DMS114 treated with DMSO at 0.1 percent for 48 hours (cell line): ENCODE results near the gene FHL2.

ENCODE experiments used
- DNase-seq: peaks from one replicate; lab custom pipeline; 2025; ENCODE audit not compliant: unreplicated experiment; lab: John Stamatoyannopoulos, UW

FHL2 gene, protein sequence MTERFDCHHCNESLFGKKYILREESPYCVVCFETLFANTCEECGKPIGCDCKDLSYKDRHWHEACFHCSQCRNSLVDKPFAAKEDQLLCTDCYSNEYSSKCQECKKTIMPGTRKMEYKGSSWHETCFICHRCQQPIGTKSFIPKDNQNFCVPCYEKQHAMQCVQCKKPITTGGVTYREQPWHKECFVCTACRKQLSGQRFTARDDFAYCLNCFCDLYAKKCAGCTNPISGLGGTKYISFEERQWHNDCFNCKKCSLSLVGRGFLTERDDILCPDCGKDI

GRCh38 chr2:105398336-105399206 is at the start of gene FHL2:
FHL2 (minus strand) TSS chr2:105399051; CDS start chr2:105386516, 12,535 bp downstream.
- DNase-seq: peak; percentile 23

- no peak for DNase-seq
Observed at GRCh38 chr2:105447476-105447875, 48.6 kb upstream of the FHL2 start.

DNA sequence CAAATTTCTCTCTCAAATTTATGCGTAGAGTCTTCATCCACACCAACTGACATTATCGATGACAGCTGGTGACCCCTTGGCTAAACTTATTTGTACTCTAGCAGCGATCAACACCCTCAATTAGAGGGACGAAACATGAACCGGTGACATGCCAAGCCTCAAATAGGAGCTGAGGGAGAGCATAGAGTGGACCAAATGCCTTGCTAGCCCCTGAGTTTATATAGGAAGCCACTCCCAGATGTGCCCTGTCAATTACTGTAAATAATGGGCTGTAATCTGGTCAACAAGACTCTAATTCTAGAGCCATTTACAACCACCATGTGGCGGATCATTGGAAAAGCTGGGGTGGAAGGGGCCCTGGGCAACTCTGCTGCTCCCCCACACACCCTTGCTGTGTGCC is 47.6 kb upstream of the FHL2 start:
- no peak for DNase-seq

GRCh38 chr2:105445976-105446375 is 47.1 kb upstream of the FHL2 start:
- no peak for DNase-seq

DNA sequence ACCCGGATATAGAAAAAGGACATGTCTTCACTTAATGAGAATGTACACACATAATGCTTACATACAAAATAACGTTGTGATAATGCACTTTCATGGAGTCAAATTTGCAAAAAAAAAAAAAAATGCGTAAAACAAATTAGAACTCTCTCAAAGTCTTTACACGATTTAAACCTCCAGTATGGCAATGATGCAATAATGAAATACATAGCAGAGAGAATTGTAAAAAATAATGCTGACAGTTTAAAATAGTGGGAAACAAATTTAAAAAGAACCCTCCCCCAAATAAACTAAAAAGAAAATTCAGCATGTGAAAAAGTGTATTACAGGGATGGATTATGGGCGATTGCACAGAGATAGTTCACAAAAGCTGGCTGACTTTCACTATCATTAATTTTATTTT is 46.6 kb upstream of the FHL2 start:
- DNase-seq: no peak

DNA sequence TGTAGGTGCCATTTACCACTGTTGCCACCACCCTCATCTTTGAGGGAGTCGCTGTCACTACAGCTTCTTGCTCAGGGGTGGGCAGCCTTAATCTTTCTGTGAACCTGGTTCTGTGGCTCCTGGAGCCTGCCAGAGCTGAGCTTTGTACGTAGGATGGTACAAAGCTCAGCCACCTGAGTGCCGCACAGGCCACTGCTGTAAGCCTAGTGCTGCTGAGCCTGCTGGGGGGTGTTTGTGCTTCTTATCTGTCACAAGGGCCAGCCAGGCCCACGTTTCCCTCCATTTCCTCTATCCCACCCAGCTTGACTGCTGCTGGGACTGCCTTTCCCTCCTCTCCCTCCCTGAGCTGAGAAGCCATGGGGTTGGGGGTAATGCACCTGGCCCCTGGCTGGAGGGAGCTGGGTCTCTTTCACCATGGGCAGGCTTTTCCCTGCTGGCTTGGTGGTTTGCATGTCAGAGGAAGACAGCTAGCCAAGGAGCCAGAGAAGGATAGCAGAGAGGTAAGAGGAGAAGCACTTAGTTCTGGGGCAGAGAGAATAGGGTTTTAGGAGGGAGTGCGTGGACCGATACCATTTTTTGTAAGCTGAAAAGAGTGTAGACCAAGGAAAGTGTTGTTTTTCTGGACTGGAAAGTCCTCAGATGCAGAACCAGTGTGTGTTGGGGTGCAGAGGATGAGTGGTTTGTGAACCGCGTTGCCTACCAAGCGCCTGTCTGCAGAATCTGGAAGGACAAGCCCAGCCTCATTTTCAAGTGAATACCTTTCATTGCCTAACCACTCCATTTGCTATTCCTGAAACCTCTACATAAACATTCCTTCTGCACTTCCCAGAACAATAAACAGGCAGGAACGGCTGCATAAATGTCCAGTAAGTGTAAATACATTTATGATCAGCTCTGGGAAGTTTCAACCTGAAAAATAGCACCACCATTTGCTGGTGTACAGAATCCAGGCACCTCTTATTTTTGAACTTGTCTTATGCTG is 45.1 kb upstream of the FHL2 start:
- DNase-seq: no peak

DNA sequence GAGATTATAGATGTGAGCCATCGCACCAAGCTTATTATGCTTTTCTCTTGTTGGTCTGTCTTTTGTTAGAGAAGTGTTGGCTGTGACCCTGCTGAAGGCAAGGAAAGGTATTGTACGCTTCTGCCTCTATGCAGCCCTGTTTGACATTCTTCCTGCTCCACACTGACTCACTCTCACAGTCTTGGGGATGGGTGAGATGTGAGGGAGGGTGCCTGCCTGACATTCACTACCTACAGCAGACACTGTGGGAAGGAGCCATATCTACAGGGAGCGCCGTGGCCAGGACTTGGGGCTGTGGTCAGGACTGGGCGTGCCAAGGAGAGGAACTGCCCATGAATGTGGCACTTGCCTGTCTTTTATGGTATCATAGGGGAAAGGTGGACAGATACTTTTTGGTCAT is 43.9 kb upstream of the FHL2 start:
- DNase-seq: no peak

GRCh38 chr2:105442056-105442455 is 43.2 kb upstream of the FHL2 start:
- DNase-seq: no peak

GRCh38 chr2:105439141-105439540 is 40.3 kb upstream of the FHL2 start:
- DNase-seq: no peak

GRCh38 chr2:105438104-105438929 is 39.5 kb upstream of the FHL2 start:
- no peak for DNase-seq

GRCh38 chr2:105437708-105438103 is 38.9 kb upstream of the FHL2 start:
- DNase-seq: no peak

- DNase-seq: no peak
Observed at GRCh38 chr2:105432749-105433148, 33.9 kb upstream of the FHL2 start.

GRCh38 chr2:105432044-105432399 is 33.2 kb upstream of the FHL2 start:
- no peak for DNase-seq

- DNase-seq: no peak
Observed at GRCh38 chr2:105431367-105432043, 32.7 kb upstream of the FHL2 start.

GRCh38 chr2:105428387-105429018 is 29.7 kb upstream of the FHL2 start:
- DNase-seq: no peak

GRCh38 chr2:105427485-105427884 is 28.6 kb upstream of the FHL2 start:
- no peak for DNase-seq

DNA sequence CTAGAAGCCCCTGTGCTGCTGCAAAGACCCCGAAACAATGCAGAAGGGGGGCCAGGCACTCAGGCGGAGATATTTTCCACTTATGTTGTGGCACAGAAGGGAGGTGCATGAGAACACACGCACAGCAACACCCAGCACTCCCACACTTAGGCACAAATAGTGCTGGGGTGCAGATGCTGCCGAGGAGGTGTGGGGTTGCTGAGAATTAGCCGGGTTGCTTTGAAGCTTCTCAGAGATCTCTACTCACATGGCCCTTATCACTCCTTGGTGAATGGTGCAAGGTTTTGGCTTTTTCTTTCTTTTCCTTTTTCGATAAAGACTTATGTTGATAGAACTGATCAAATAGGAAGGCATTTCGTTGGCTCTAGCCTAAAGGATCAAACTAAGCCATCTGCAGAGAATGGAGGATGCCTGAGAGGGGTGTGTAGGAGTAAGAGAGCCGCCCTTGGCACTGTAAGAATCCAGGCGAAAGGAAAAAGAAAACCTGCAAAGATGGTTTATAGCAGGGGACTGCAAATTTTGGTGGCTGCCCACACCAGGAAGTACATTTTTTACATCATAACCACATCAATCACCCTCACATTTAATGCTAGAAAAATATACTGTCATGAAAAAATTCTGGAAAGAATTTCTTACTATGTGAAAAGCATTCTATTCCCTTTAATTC is 27.9 kb upstream of the FHL2 start:
- DNase-seq: no peak

DNA sequence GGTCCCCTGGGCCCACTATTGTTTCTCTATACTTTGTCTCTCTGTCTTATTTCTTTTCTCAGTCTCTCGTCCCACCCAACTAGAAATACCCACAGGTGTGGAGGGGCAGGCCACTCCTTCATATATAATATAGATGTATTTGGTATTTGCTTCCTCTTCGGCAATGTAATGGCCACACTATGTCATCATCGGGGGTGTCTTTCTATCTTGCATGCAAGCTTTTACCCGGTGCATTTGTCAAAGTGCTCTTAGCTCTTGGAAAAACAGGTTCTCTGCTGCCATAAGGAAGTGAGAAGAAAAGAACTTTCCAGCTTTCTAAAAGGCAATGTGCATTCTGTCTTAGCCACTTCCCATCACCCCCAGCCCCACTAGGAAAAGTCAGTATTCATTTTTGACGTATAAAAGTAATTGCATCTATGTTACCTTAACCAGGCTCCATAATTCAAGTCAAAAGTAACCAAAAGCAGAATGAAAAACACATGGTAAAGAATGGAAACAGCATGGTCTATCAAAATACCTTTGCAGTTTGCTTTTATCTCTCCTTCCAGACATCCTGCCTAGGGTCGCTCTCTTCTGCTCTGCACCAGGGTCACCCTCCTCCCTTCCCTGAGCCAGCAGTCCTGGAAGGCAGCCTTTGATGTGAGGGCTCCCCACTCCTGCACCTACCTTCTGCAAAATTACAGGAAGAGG is 27.2 kb upstream of the FHL2 start:
- no peak for DNase-seq
